ENCODE data around the gene ATP11C. TPM values are rescaled to one million over a fixed set of nuclear protein-coding genes. Genes with fewer than 3 reads are reported as not detected.
"Not testable (repeated sequence)": the region's sequence is repeated elsewhere in the genome, so short reads cannot be mapped to it uniquely, and the experiment has no call there.

The ATP11C gene
- total RNA-seq, 1 experiment from 2014 or later: 38.6 TPM

DNA sequence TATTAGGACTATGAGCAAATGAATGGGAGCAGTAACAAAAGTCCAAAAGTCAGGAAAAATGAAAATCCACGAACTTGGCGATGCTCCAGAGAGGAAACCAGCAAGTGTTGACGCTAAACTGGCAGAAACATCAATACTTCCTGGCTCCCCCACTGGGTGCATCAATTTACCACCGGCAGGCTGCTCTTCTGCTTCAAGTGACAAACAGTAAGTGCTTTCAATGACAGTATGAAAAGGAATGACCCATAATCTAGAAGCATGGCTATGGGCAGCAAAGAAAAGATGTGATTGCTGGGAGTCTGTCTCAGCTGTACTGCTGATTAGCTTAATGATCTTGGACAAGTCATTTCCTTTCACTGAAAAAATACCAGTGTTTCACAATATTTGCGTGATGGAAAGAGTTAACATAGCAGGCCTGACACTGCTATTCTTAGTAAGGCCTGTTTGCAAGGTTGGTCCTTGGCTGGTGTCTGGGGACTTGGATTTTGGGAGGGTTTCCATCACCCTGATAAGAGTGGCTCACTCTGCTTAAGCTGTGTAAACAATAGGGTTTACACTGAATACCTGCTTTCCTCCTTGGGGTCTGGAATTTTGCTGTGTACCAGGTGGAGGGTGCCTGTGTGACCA, 8.7 kb downstream of the ATP11C start:
- H3K36me3 Mint-ChIP-seq: no peaks in the 10 kb centered on the region
- ATAC-seq (no peak), DNase-seq (ENCODE audit: low spot score) (no peak)
- H3K9me3 Mint-ChIP-seq: no peaks in the 10 kb centered on the region
- H3K4me3 Mint-ChIP-seq: no peak overlapping the region
- ChIA-PET POLR2A (no interaction called here), CTCF (interaction anchor here (1.6 kb wide), 1 partner anchor 12 kb away, joined by 4 read pairs; no protein-coding TSS in a partner anchor)
- no peak overlapping the region for H3K27ac Mint-ChIP-seq
- H3K27me3 Mint-ChIP-seq (ENCODE audit: low read depth): no peaks in the 10 kb centered on the region
- H3K4me1 Mint-ChIP-seq: peaks cover 32% of the 10 kb centered on the region
- TF ChIP-seq, protein P1, sequence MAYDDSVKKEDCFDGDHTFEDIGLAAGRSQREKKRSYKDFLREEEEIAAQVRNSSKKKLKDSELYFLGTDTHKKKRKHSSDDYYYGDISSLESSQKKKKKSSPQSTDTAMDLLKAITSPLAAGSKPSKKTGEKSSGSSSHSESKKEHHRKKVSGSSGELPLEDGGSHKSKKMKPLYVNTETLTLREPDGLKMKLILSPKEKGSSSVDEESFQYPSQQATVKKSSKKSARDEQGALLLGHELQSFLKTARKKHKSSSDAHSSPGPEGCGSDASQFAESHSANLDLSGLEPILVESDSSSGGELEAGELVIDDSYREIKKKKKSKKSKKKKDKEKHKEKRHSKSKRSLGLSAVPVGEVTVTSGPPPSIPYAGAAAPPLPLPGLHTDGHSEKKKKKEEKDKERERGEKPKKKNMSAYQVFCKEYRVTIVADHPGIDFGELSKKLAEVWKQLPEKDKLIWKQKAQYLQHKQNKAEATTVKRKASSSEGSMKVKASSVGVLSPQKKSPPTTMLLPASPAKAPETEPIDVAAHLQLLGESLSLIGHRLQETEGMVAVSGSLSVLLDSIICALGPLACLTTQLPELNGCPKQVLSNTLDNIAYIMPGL (CRISPR knock-in tag; IDR thresholded peaks at IDR 0.05): no peak
- TF ChIP-seq ELF4 (CRISPR knock-in tag; IDR thresholded peaks at IDR 0.05; ENCODE audit: low read depth): no peak
- TF ChIP-seq, protein P2, sequence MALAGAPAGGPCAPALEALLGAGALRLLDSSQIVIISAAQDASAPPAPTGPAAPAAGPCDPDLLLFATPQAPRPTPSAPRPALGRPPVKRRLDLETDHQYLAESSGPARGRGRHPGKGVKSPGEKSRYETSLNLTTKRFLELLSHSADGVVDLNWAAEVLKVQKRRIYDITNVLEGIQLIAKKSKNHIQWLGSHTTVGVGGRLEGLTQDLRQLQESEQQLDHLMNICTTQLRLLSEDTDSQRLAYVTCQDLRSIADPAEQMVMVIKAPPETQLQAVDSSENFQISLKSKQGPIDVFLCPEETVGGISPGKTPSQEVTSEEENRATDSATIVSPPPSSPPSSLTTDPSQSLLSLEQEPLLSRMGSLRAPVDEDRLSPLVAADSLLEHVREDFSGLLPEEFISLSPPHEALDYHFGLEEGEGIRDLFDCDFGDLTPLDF (CRISPR knock-in tag; IDR thresholded peaks at IDR 0.05): no peak
- no peak for TF ChIP-seq CREM (CRISPR knock-in tag; IDR thresholded peaks at IDR 0.05)
- TF ChIP-seq NR1H2 (CRISPR knock-in tag; IDR thresholded peaks at IDR 0.05): no peak
- TF ChIP-seq, protein P3, sequence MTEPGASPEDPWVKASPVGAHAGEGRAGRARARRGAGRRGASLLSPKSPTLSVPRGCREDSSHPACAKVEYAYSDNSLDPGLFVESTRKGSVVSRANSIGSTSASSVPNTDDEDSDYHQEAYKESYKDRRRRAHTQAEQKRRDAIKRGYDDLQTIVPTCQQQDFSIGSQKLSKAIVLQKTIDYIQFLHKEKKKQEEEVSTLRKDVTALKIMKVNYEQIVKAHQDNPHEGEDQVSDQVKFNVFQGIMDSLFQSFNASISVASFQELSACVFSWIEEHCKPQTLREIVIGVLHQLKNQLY (CRISPR knock-in tag; IDR thresholded peaks at IDR 0.05): no peak
- TF ChIP-seq, protein P4, sequence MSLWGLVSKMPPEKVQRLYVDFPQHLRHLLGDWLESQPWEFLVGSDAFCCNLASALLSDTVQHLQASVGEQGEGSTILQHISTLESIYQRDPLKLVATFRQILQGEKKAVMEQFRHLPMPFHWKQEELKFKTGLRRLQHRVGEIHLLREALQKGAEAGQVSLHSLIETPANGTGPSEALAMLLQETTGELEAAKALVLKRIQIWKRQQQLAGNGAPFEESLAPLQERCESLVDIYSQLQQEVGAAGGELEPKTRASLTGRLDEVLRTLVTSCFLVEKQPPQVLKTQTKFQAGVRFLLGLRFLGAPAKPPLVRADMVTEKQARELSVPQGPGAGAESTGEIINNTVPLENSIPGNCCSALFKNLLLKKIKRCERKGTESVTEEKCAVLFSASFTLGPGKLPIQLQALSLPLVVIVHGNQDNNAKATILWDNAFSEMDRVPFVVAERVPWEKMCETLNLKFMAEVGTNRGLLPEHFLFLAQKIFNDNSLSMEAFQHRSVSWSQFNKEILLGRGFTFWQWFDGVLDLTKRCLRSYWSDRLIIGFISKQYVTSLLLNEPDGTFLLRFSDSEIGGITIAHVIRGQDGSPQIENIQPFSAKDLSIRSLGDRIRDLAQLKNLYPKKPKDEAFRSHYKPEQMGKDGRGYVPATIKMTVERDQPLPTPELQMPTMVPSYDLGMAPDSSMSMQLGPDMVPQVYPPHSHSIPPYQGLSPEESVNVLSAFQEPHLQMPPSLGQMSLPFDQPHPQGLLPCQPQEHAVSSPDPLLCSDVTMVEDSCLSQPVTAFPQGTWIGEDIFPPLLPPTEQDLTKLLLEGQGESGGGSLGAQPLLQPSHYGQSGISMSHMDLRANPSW (CRISPR knock-in tag; conservative IDR thresholded peaks at IDR 0.05; ENCODE audit: low read depth): no peak
- TF ChIP-seq RELA (CRISPR knock-in tag; IDR thresholded peaks at IDR 0.05; ENCODE audit: borderline replicate concordance): no peak
- TF ChIP-seq, protein P5, sequence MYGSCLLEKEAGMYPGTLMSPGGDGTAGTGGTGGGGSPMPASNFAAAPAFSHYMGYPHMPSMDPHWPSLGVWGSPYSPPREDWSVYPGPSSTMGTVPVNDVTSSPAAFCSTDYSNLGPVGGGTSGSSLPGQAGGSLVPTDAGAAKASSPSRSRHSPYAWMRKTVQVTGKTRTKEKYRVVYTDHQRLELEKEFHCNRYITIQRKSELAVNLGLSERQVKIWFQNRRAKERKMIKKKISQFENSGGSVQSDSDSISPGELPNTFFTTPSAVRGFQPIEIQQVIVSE (CRISPR knock-in tag; IDR thresholded peaks at IDR 0.05; ENCODE audit: borderline replicate concordance): no peak
- TF ChIP-seq GTF2I (CRISPR knock-in tag; conservative IDR thresholded peaks at IDR 0.05): no peak
- no peak for TF ChIP-seq SP1 (CRISPR knock-in tag; conservative IDR thresholded peaks at IDR 0.05)
- TF ChIP-seq KAT7 (CRISPR knock-in tag; IDR thresholded peaks at IDR 0.05; ENCODE audit: borderline replicate concordance): no peak
- TF ChIP-seq, protein P6, sequence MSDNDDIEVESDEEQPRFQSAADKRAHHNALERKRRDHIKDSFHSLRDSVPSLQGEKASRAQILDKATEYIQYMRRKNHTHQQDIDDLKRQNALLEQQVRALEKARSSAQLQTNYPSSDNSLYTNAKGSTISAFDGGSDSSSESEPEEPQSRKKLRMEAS (CRISPR knock-in tag; IDR thresholded peaks at IDR 0.05): no peak
- TF ChIP-seq, protein P7, sequence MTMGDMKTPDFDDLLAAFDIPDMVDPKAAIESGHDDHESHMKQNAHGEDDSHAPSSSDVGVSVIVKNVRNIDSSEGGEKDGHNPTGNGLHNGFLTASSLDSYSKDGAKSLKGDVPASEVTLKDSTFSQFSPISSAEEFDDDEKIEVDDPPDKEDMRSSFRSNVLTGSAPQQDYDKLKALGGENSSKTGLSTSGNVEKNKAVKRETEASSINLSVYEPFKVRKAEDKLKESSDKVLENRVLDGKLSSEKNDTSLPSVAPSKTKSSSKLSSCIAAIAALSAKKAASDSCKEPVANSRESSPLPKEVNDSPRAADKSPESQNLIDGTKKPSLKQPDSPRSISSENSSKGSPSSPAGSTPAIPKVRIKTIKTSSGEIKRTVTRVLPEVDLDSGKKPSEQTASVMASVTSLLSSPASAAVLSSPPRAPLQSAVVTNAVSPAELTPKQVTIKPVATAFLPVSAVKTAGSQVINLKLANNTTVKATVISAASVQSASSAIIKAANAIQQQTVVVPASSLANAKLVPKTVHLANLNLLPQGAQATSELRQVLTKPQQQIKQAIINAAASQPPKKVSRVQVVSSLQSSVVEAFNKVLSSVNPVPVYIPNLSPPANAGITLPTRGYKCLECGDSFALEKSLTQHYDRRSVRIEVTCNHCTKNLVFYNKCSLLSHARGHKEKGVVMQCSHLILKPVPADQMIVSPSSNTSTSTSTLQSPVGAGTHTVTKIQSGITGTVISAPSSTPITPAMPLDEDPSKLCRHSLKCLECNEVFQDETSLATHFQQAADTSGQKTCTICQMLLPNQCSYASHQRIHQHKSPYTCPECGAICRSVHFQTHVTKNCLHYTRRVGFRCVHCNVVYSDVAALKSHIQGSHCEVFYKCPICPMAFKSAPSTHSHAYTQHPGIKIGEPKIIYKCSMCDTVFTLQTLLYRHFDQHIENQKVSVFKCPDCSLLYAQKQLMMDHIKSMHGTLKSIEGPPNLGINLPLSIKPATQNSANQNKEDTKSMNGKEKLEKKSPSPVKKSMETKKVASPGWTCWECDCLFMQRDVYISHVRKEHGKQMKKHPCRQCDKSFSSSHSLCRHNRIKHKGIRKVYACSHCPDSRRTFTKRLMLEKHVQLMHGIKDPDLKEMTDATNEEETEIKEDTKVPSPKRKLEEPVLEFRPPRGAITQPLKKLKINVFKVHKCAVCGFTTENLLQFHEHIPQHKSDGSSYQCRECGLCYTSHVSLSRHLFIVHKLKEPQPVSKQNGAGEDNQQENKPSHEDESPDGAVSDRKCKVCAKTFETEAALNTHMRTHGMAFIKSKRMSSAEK (CRISPR knock-in tag; IDR thresholded peaks at IDR 0.05; ENCODE audit: borderline replicate concordance): no peak
- TF ChIP-seq GABPB1 (CRISPR knock-in tag; IDR thresholded peaks at IDR 0.05): no peak
- TF ChIP-seq, protein P8, sequence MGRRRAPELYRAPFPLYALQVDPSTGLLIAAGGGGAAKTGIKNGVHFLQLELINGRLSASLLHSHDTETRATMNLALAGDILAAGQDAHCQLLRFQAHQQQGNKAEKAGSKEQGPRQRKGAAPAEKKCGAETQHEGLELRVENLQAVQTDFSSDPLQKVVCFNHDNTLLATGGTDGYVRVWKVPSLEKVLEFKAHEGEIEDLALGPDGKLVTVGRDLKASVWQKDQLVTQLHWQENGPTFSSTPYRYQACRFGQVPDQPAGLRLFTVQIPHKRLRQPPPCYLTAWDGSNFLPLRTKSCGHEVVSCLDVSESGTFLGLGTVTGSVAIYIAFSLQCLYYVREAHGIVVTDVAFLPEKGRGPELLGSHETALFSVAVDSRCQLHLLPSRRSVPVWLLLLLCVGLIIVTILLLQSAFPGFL (CRISPR knock-in tag; IDR thresholded peaks at IDR 0.05; ENCODE audit: borderline replicate concordance): no peak
- no peak for TF ChIP-seq NFATC4 (CRISPR knock-in tag; IDR thresholded peaks at IDR 0.05)
- TF ChIP-seq MXD4 (CRISPR knock-in tag; IDR thresholded peaks at IDR 0.05; ENCODE audit: borderline replicate concordance): no peak

DNA sequence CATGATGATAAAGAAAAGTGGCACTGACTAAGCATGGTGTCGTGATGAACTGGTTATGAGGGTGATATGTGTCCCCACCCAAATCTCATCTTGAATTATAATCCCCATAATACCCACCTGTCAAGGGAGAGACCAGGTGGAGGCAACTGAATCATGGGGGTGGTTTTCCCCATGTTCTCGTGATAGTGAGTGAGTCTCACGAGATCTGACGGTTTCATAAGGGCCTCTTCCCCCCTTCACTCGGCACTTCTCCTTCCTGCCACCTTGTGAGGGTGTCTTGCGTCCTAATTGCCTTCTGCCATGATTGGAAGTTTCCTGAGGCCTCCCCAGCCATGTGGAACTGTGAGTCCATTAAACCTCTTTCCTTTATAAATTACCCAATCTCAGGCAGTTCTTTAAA, 11.7 kb downstream of the ATP11C start:
- H3K36me3 Mint-ChIP-seq; H3K4me3 Mint-ChIP-seq; H3K9me3 Mint-ChIP-seq; ATAC-seq; H3K27me3 Mint-ChIP-seq (ENCODE audit: low read depth); POLR2A ChIA-PET; H3K27ac Mint-ChIP-seq; DNase-seq (ENCODE audit: low spot score): not testable (repeated sequence)
- H3K4me1 Mint-ChIP-seq: peaks cover 32% of the 10 kb centered on the region
- CTCF ChIA-PET: interaction anchor here (1.0 kb wide), 1 partner anchor 16 kb away, joined by 3 read pairs; no protein-coding TSS in a partner anchor

Measured in WTC11 (cell line).